Natural killer cell treated with Interleukin-12 subunit alpha and Interleukin-12 subunit beta and Interleukin-15 and Interleukin-18, amount 100 ng/mL, for 72 hours (primary cell): Measurements from ENCODE around the gene CTDSPL. TPM values are rescaled to one million over a fixed set of nuclear protein-coding genes. Genes with fewer than 3 reads are reported as not detected.
"Not testable (repeated sequence)": the region's sequence is repeated elsewhere in the genome, so short reads cannot be mapped to it uniquely, and the experiment has no call there.

ENCODE experiments used
- ATAC-seq, 2 donors: fragments of 150-1000 bp; cut with Tn5 transposase in 1 of 2; sonication (Bioruptor Pico), chemical (Tn5 transposase) in 1 of 2; 2 replicates each; pipeline ENCODE4 v1.10.0; 2021
- DNase-seq: peaks from one replicate; pipeline ENCODE4 v3.0.0; 2022; ENCODE audit warnings: low spot score
- H3K27ac Mint-ChIP-seq, 2 donors: 1 replicate in 1 of 2; 2 replicates in 1 of 2; pipeline ENCODE4 v1.8.0; 2022; ENCODE audit warnings: mixed read lengths in 2 of 2, mild to moderate bottlenecking in 1 of 2, moderate library complexity in 1 of 2
- H3K27me3 Mint-ChIP-seq, 2 donors: 1 replicate in 1 of 2; 2 replicates in 1 of 2; pipeline ENCODE4 v1.8.0; 2022; ENCODE audit warnings: mixed read lengths in 2 of 2
- H3K36me3 Mint-ChIP-seq: one replicate; pipeline ENCODE4 v1.8.0; 2022; ENCODE audit warnings: mixed read lengths
- H3K4me1 Mint-ChIP-seq, 2 donors: 1 replicate in 1 of 2; 2 replicates in 1 of 2; pipeline ENCODE4 v1.8.0; 2022; ENCODE audit warnings: low read depth in 2 of 2, mixed read lengths in 2 of 2, mild to moderate bottlenecking in 1 of 2
- H3K4me3 Mint-ChIP-seq: one replicate; pipeline ENCODE4 v1.8.0; 2022; ENCODE audit warnings: mixed read lengths
- H3K9me3 Mint-ChIP-seq: 2 replicates; pipeline ENCODE4 v1.8.0; 2022; ENCODE audit warnings: mixed read lengths
- total RNA-seq, 2 donors: library from RNA; stranded (reverse); gene quantifications; one replicate each; pipeline ENCODE4 v1.2.3, GENCODE V29; 2022

The CTDSPL gene
- total RNA-seq, 2 donors from 2014 or later, result 0.69 to 1.3 TPM

DNA sequence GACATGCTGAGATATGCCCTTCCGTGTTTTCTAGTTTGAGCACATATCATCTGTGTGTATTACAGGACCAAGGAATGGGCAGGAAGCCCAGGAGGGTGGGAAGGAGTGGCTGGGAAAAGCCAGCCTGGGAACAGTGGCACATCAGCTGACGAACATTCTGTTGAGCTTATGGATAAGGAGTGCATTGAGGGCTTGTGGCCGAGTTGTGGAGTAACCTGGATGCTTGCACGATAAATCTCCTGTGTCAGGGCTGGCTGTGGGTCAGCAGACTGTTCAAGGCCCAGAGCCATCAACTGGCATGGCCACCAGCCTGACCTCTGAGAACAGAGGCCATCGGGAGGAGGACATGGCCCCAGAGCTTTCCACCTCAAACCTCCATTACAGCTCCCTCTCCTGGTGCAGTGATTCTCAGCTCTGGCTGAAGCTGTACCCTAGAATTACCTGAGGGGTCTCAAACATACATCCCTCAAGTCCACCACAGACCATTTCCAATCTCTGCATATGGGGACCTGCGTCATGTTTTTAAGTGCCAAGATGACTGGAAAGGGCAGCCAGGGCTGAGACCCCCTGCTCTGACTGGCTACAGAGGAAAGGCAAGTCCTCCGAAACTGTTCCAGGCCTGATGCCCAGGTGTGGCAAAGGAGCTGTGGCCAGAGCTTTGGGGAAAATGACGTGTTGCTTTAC is 124.1 kb downstream of the CTDSPL start:
- Mint-ChIP-seq H3K9me3 (no peaks in the 10 kb centered on the region), H3K27me3 (peaks cover 0 to 2% of the 10 kb centered on the region in 2 donors), H3K4me3 (no peak overlapping the region), H3K4me1 (no peaks in the 10 kb centered on the region), H3K36me3 (no peaks in the 10 kb centered on the region), H3K27ac (no peak overlapping the region)
- no peak for DNase-seq
- no peak for ATAC-seq

DNA sequence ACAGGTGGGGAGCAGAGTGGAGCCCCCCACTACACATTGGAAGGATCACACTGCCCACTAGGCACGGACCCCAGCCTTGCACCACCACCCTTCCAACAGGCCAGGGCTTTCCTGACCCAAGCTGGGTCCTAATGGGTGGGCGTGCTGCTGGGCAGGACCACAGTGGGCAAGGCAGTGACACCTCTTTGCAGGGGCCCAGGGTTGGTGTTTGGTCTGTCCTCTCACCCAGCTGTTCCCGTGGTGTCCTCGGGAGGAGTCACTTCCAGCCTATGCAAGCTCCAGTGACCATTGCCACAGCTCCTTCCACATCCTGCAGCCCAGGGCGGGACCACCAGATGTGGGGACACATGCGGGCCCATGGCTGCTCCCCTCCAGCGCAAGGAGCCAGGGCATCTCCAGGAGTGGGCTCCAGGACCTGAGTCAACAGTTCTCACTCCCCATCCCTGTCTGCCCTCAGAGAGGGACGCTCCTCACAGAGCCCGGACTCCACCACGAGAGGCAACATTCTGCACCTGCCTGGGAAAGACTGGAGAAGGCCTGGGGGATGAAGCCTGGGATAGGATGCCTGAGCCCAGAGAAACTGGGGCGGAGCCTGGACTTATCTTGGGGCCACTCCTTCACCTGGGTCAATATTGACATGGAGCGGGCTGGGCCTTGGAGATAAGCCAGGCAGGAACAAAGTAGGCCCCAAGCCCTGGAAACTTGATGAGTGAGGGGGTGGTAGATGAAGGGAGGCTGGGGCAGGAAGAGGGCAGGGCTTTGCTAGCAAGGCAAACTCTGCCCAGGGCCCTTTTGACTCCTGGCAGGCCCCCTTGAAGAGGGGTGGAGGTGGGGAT is 125.0 kb downstream of the CTDSPL start:
- Mint-ChIP-seq H3K27me3 (no peaks in the 10 kb centered on the region), H3K27ac (no peak overlapping the region), H3K4me3 (no peak overlapping the region), H3K36me3 (no peaks in the 10 kb centered on the region), H3K4me1 (no peaks in the 10 kb centered on the region), H3K9me3 (no peaks in the 10 kb centered on the region)
- ATAC-seq, result no peak
- no peak for DNase-seq

DNA sequence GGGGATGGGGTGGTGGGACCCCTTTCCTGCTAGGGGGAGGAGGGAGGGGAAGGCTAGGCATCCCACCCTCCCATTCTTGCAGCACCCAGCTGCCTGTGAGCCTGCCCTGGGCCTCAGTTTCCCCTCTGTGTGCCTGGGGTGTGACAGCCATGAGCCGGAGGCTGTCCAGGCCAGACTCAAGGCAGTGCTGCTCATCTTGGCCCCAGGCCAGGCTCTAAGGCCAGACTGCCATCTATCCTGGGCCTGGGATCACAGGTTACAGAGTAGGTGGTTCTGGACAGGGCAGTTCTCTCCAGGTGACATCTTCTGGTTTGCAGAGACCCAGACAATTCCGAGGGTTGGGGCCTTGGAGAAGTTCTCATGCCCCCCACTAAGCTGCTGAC is 125.6 kb downstream of the CTDSPL start:
- Mint-ChIP-seq H3K4me3 (no peak overlapping the region), H3K27me3 (no peaks in the 10 kb centered on the region), H3K9me3 (no peaks in the 10 kb centered on the region), H3K36me3 (no peaks in the 10 kb centered on the region), H3K27ac (no peak overlapping the region), H3K4me1 (no peaks in the 10 kb centered on the region)
- ATAC-seq (no peak), DNase-seq (no peak)

DNA sequence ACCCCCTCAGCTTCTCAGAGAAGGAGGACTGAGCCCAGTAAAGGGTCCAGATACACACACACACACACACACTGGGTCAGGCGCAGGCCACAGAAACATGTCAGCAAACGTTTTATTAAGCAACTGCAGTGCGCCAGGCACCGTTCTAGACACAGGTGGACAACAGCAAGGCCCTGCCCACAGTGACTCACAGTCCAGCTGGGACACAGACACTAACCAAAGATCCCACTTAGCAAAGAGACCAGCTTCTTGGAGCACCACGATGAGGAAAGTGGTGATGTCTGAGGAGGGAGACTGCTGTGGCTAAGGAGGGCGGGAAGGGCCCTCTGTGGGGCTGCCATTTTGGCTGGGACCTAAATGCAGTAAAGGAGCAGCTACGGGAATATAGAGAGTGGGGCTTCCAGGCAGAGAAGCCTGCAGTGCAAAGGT is 126.1 kb downstream of the CTDSPL start:
- Mint-ChIP-seq H3K36me3 (no peaks in the 10 kb centered on the region), H3K4me1 (no peaks in the 10 kb centered on the region), H3K9me3 (no peaks in the 10 kb centered on the region), H3K4me3 (no peak overlapping the region), H3K27me3 (no peaks in the 10 kb centered on the region), H3K27ac (no peak overlapping the region)
- ATAC-seq, result no peak
- no peak for DNase-seq

DNA sequence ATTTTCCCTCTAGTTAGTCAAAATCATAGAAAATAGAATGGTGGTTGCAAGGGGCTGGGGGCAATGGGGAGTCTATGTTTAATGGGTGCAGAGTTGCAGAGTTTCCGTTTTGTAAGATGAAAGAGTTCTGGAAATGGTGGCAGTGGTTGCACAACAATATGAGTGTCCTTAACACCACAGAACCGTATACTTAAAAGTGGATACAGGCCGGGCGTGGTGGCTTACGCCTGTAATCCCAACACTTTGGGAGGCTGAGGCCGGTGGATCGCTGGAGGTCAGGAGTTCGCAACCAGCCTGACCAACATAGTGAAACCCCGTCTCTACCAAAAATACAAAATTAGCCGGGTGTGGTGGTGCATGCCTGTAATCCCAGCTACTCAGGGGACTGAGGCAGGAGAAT is 126.7 kb downstream of the CTDSPL start:
- DNase-seq, H3K27me3 Mint-ChIP-seq, H3K27ac Mint-ChIP-seq, H3K36me3 Mint-ChIP-seq, ATAC-seq, H3K4me1 Mint-ChIP-seq, H3K9me3 Mint-ChIP-seq, H3K4me3 Mint-ChIP-seq: not testable (repeated sequence)

DNA sequence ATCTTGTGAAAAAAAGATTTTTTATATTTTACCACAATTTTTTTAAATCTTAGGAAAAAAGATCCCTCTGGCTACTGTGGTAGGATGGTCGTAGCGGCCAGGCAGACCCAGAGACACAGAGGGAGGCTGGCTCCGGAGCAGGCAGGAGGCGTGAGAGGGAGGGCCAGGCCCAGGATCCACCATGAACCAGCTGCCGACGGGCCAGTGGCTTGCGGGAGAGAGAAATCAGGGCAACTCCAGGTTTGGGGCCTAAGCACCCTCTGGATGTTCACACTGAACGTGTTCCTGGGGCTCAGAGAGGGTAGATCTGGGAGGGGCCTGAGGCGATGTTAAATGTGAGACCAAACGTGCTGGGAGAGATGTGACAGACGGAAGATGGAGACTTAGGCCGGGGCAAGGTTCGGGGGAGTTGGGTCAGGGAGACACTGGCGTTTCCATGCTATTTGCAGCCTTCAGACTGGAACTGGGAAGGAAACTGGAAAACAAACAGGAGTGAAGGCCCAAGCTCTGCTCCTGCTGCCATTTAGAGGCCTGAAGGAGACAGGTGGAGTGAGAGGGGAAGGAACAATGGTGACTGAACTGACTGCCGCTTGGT is 127.3 kb downstream of the CTDSPL start:
- Mint-ChIP-seq H3K27me3 (no peaks in the 10 kb centered on the region), H3K9me3 (no peaks in the 10 kb centered on the region), H3K4me1 (peaks cover 8 to 10% of the 10 kb centered on the region in 2 donors), H3K27ac (no peak overlapping the region), H3K36me3 (no peaks in the 10 kb centered on the region), H3K4me3 (no peak overlapping the region)
- no peak for ATAC-seq
- no peak for DNase-seq

DNA sequence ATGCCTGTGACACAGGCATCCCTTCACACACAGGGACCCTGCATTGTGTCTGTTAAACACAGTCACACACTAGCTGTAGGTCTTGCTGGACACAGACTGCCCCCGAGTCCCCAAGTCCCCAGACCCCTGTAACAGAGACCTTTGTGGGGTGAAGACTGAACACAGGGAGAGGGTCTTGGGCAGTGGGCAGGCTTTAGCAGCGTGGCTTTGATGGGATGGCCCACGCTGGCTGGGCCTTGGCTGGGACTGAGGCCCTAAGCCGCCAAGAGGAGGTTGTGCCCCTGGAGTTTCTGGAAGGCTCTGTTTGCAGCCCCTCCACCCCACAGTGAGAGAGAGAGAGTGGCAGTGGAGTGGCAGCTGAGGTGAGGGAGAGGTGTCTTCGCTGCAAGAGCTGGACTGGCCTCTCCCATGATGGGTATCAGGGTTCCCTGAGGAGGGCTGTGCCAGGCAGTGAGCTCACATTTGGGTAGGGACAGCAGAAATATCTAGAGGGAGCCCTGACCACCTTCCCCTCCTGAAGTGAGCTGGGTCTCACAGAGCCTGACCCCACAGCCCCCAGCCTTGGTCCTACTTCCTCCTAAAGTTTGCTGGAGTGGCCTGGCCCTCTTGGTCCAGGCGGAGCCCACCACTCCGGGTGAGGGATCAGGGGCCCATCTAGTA is 128.3 kb downstream of the CTDSPL start:
- Mint-ChIP-seq H3K27ac (no peak overlapping the region), H3K27me3 (no peaks in the 10 kb centered on the region), H3K4me1 (peaks cover 17 to 19% of the 10 kb centered on the region in 2 donors), H3K36me3 (no peaks in the 10 kb centered on the region), H3K4me3 (no peak overlapping the region), H3K9me3 (no peaks in the 10 kb centered on the region)
- DNase-seq (no peak), ATAC-seq (no peak)

DNA sequence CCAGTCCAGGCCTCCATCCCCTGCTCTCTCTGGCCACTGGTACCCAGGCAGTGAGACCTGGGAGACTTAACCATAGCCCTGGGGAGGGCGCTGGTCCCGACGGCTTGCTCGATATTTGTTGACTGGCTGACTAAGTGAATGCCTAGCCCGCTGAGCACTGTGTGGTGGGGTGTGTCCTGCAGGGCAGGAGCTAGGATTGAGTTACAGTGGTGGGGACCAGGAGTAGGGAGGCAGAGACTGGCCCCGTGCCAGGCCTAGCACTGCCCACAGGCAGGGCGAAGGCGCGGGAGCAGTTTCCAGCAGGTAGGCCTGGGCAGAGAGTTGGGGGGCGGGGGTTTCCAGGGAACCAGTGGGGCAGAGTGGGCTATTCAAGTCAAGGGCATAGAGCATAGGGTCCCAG is 128.8 kb downstream of the CTDSPL start, which contains the start of gene VILL:
TSS of gene VILL (plus strand) at position 260 of the 400 bp plus-strand sequence. CDS start 2,887 bp downstream, outside the sequence.
- Mint-ChIP-seq H3K9me3 (no peaks in the 10 kb centered on the region), H3K4me3 (no peak within 1 kb of the TSS), H3K36me3 (no peaks in the 10 kb centered on the region), H3K4me1 (peaks cover 23 to 25% of the 10 kb centered on the region in 2 donors), H3K27ac (no peak within 1 kb of the TSS), H3K27me3 (no peaks in the 10 kb centered on the region)
- DNase-seq (no peak), ATAC-seq (no peak)

DNA sequence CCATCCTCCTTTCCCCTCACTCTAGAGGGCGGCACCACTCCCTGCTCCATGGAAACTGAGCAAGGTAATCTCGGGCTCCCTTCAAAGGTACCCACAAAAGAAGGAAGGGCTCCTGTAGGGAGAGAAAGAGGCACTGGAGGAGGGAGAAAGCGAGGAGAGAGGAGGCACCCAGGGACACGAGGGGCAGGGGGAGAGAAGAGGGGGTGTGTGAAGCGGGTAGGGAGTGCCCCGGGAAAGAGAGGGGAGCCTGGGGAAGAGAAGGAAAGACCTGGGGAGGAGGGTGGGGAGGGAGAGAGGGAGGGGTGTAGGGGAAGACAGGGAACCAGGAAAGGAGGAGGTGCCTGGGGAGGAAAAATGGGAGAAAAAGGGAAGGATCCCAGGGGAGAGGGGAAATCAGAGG is 129.4 kb downstream of the CTDSPL start:
- H3K4me3 Mint-ChIP-seq, result no peak overlapping the region
- DNase-seq (no peak), ATAC-seq (no peak)
- H3K4me1 Mint-ChIP-seq, result peaks cover 28 to 30% of the 10 kb centered on the region in 2 donors
- H3K9me3 Mint-ChIP-seq, result no peaks in the 10 kb centered on the region
- no peak overlapping the region for H3K27ac Mint-ChIP-seq
- H3K27me3 Mint-ChIP-seq, result no peaks in the 10 kb centered on the region
- H3K36me3 Mint-ChIP-seq, result no peaks in the 10 kb centered on the region

DNA sequence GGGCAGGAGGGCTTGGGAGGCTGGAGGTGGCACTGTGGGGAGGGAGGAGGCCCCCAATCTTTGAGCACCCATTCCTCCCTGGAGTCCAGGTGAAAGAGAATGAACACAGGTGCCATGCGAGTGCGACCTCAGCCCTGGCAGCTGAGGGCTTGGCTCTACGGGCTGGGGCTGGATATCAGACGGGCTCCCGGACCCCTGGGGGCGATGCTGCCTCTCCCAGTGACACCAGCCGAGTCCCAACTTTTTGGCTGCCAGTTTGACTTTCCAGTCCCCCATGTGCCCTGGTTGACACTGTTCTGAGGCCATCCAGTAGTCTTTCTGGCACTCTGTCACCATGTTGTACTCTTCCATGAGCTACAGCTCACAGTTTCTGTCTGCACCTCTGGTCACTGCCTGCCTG is 130.1 kb downstream of the CTDSPL start:
- no peak overlapping the region for H3K4me3 Mint-ChIP-seq
- peaks cover 35 to 37% of the 10 kb centered on the region in 2 donors for H3K4me1 Mint-ChIP-seq
- no peaks in the 10 kb centered on the region for H3K9me3 Mint-ChIP-seq
- ATAC-seq (no peak), DNase-seq (no peak)
- peak overlapping the region in 1 of 2 donors; percentile 92 for H3K27ac Mint-ChIP-seq
- H3K27me3 Mint-ChIP-seq, result no peaks in the 10 kb centered on the region
- peaks cover 6% of the 10 kb centered on the region for H3K36me3 Mint-ChIP-seq

DNA sequence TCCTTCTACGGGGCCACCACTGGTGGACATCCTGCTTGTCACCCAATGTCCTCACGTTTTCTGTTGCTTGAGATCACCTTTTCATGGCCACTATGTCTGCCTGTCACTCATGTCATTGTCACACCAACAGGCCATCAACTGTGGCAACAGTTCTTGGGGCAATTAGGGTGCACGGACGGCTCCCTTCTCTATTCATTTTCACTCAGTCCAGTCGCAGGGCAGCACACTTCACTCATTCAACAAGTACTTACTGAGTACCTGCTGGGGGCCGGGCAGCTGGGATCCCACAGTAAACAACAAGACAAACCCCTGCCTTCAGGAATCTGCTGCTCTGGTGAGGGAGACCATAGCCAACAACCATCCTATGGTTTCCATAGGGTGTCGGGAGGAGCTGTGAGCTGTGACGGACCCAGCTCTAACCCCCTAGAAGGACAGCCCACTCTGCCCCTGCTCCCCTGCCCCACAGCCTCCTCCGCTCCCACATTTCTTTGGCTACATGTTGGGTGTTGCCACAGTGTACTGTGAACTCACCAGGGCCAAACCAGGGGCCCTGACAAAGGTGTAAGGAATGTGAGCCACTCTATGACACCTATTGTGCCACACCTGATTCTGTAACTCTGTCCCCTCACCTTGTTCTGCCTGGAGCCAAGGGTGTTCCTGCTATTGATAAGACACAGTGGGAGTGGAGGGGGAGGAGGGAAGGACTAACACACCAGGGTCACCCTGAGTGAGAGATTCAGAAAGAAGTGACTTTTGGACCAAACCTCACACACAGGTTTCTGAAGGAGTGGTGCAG is 130.8 kb downstream of the CTDSPL start:
- DNase-seq, result no peak
- H3K4me3 Mint-ChIP-seq, result peak overlapping the region; percentile 88
- ATAC-seq, result no peak
- H3K9me3 Mint-ChIP-seq, result no peaks in the 10 kb centered on the region
- peaks cover 8% of the 10 kb centered on the region for H3K36me3 Mint-ChIP-seq
- H3K27me3 Mint-ChIP-seq, result no peaks in the 10 kb centered on the region
- H3K4me1 Mint-ChIP-seq, result peaks cover 38 to 39% of the 10 kb centered on the region in 2 donors
- peak overlapping the region; percentile 92 for H3K27ac Mint-ChIP-seq

DNA sequence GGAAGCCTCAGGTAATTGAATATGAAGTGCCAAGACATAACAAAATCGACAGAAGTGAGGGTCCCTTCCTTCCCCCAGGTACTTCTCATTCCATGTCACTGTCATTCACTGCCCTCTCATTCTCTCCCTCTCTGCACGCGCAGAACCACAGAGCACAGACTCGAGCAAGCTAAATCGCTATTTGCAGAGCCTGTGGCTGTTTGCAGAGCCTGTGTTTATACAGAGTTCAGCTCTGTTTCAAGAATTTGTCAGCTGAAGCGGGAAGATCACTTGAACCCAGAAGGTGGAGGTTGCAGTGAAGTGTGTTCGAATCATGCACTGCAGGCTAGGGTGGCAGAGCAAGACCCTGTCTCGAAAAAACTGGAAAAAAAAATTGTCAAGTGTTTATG is 131.4 kb downstream of the CTDSPL start:
- peak overlapping the region; percentile 88 for H3K4me3 Mint-ChIP-seq
- H3K9me3 Mint-ChIP-seq, result no peaks in the 10 kb centered on the region
- H3K36me3 Mint-ChIP-seq, result peaks cover 8% of the 10 kb centered on the region
- DNase-seq (no peak), ATAC-seq (no peak)
- H3K27ac Mint-ChIP-seq, result peak overlapping the region; percentile 92
- H3K4me1 Mint-ChIP-seq, result peaks cover 38 to 41% of the 10 kb centered on the region in 2 donors
- H3K27me3 Mint-ChIP-seq, result no peaks in the 10 kb centered on the region

DNA sequence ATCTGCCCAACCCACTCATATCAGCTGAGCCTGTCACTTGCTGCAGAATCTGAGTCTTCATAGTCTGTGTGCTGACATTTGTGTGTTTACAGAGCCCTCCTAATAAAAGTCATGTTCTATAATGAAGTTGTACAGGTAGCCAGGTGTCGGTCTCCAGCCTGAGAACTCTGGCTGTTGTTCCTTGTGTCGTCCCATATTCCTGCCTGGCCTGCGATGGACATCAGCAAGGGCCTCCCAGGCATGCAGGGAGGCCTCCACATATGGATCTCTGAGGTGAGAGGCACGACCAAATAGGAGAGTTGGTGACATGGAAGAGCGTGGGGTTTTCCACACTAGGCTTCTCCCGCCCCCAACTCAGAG is 131.8 kb downstream of the CTDSPL start:
- Mint-ChIP-seq H3K9me3 (no peaks in the 10 kb centered on the region), H3K27me3 (no peaks in the 10 kb centered on the region), H3K4me3 (peak overlapping the region; percentile 88), H3K4me1 (peaks cover 38 to 44% of the 10 kb centered on the region in 2 donors), H3K27ac (peak overlapping the region; percentile 92), H3K36me3 (peaks cover 8% of the 10 kb centered on the region)
- no peak for DNase-seq
- ATAC-seq, result no peak
